Measurements from ENCODE around the gene PPM1F.

The PPM1F gene, protein sequence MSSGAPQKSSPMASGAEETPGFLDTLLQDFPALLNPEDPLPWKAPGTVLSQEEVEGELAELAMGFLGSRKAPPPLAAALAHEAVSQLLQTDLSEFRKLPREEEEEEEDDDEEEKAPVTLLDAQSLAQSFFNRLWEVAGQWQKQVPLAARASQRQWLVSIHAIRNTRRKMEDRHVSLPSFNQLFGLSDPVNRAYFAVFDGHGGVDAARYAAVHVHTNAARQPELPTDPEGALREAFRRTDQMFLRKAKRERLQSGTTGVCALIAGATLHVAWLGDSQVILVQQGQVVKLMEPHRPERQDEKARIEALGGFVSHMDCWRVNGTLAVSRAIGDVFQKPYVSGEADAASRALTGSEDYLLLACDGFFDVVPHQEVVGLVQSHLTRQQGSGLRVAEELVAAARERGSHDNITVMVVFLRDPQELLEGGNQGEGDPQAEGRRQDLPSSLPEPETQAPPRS

GRCh38 chr22:21952586-21953571, at the start of gene PPM1F:
Gene PPM1F, minus strand, starts transcription at chr22:21952848. Its CDS starts 6,800 bp downstream, at chr22:21946048.
- peak; percentile 71 to 78 for DNase-seq (ENCODE audit: low read depth in 2 of 2)

DNA sequence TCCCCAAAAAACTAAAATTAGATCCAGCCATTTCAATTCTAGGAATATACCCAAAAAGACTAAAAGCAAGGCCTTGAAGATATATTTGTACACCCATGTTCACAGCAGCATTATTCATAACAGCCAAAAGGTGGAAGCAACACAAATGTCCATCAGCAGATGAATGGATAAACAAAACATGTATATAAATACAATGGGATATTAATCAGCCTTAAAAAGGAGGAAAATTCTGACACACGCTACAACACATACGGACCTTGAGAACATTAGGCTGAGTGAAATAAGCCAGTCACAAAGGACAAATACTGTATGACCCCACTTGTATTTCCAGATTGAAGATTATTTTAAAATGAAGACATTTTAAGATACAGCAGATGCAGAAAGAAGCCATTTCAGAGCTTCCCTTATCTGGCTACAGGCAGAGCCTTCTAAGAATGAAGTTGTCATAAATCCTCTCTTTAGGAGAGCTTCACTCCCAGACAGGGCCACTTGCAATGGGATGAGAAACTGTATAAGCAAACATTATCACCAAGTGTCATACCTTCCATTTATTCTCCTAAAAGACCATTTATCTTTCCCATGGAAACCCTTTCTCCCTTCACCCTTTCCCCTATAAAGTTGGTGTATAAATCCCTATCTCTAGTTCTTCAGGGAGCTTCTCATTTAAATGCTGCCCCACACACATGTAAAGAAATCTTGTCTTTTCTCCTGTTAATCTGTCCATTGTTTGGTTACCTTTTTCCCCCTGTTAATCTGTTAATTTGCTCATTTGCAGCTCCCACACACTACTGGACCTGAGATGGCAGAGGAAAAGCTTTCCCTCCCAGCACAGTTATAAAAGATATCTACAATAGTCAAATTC, 49.2 kb upstream of the PPM1F start:
- no peak for DNase-seq (ENCODE audit: low read depth in 2 of 2)

- DNase-seq (ENCODE audit: low read depth in 2 of 2), result no peak
Measured at GRCh38 chr22:21998595-21999247, 46.1 kb upstream of the PPM1F start.

DNA sequence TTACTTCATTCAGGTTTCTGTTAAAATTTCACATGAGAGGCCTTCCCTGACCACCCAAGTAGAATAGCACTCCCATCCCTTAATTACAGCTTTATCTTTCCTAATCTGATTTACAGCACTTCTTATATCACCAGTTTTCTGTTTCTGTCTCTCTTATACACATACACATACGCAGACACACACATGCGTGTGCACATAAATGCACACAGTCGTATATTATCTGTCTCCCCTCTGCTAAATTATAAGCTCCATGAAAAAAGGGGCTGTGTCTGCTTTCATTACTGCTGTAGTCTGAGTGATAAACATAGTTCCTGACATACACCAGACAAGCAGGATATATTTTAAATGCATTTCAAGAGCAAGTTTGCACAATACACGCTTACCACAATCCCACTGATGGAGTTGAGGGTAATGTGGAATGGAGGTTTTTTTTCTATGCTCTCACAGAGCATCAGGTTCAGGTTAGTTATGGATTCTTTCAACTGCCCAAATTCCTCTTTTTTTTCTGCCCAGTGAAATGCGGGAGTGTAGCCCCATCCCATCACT, 43.6 kb upstream of the PPM1F start:
- no peak for DNase-seq (ENCODE audit: low read depth in 2 of 2)

- no peak for DNase-seq (ENCODE audit: low read depth in 2 of 2)
Measured at GRCh38 chr22:21995660-21996059, 43.0 kb upstream of the PPM1F start.

- DNase-seq (ENCODE audit: low read depth in 2 of 2), result no peak
Measured at GRCh38 chr22:21994881-21995444, 42.3 kb upstream of the PPM1F start.

DNA sequence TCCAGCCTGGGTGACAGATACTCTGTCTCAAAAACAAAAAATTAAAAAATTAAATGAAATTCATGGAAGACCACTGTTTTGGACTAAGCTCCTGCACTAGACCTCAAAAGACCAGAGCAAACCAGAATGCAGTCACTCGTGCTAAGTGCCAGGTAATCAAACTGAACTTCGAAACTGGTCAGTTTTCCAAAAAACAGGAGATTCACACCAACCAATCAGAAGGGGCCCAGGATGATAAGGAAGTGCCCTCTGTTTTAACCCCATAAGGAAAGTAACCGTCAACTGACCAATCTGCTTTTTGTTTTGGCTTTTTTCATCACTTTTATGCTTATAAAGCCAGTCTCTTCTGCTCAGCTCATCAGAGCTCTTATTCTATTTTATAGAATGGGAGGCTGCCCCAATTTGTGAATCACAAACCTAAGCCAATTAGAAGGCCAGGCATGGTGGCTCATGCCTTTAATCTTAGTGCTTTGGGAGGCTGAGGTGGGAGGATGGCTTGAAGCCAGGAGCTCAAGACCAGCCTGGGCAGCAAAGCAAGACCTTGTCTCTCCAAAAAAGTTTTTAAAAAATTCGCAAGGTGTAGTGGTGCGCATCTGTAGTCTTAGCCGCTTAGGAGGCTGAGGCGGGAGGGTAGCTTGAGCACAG, 40.1 kb upstream of the PPM1F start:
- DNase-seq (ENCODE audit: low read depth in 2 of 2), result no peak

DNA sequence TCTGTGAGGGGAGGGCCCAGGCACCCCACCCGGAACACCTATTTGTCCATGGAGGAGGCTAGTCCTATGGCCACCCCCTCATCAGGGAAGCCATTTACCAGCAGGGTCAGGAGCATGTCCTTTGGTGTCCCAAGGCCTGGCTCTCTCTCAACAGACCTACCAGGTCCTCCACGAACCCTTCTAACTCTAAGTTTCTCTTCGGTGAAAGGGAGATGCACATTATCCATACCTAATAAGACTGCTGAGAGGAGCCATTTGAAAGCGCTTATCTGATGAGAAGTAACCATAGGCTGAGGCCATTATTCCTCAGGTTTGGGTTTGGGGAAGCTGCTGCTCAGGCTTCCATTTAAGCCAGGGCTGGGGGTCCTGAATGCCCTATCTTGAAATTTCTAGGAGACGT, 39.1 kb upstream of the PPM1F start:
- DNase-seq (ENCODE audit: low read depth in 2 of 2), result no peak

- no peak for DNase-seq (ENCODE audit: low read depth in 2 of 2)
Measured at GRCh38 chr22:21991304-21991596, 38.6 kb upstream of the PPM1F start.

GRCh38 chr22:21990445-21991303, 38.0 kb upstream of the PPM1F start:
- DNase-seq (ENCODE audit: low read depth in 2 of 2), result no peak

DNA sequence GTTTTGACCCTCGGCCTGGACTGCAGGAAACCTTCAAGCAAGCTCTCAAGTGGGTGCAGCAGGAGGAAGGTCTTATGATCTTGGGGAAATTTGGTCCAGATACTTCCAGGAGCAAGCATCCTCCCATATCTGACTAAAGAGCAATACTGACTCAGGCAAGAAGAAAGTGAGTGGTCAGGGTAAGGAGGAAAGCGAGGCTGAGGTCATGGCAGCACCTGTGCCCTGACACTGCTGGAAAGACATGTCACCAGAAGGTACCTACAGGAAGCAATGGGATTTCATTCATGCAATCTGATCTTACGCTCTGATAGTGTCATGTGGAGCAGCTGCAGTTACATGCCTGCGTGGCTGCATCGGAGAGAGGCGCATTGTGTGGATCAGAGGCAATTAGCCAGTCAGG, 36.4 kb upstream of the PPM1F start:
- no peak for DNase-seq (ENCODE audit: low read depth in 2 of 2)

DNA sequence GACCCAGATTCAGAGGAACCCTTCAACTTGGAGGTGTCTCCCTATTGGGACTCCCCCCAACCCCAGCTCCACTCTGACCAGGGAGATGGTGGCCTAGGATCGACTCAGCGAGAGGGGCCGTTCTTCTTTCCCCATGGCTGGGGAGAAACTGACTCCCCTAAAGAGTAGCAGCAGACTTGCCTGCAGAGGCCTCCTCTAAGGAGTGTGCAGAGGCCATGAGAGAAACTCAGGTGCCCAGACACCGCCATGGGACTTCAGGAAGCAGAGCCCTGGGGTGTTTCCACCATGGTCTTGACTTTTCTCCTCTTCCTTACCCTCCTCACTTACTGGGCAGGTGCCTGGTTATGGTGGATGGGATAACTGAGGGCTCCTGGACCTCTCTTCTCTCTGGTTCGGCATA, 32.6 kb upstream of the PPM1F start:
- DNase-seq (ENCODE audit: low read depth in 2 of 2), result no peak

- DNase-seq (ENCODE audit: low read depth in 2 of 2), result no peak
Measured at GRCh38 chr22:21984793-21985192, 32.1 kb upstream of the PPM1F start.

GRCh38 chr22:21982338-21982965, 29.8 kb upstream of the PPM1F start, which contains the start of gene TOP3B:
Gene TOP3B, minus strand, starts transcription at chr22:21982787. Its CDS starts 7,078 bp downstream, at chr22:21975709.
- peak; percentile 58 to 60 for DNase-seq (ENCODE audit: low read depth in 2 of 2)

DNA sequence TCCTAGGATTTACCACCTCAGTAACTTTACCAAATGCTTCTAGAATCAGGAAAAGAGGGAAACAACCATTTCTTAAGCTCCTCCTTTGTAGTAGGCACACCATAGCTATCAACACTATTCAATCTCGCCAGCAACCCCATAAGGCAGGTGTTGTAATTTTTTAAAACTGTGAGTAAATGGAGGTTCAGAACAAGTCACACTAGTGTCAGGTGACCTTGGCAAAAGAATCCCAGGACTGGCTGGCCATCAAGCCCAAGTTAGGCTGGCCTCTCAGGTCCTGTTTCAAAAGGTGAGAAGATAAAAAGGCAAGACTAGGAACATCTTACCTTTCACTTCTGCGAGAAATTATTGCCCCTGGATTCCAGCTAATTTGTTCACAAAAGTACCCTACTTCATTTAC, 29.2 kb upstream of the PPM1F start:
- DNase-seq (ENCODE audit: low read depth in 2 of 2), result no peak

GRCh38 chr22:21980547-21980946, 27.9 kb upstream of the PPM1F start:
- DNase-seq (ENCODE audit: low read depth in 2 of 2), result no peak

GRCh38 chr22:21978564-21979386, 26.1 kb upstream of the PPM1F start:
- no peak for DNase-seq (ENCODE audit: low read depth in 2 of 2)

- DNase-seq (ENCODE audit: low read depth in 2 of 2), result no peak
Measured at GRCh38 chr22:21977814-21978213, 25.2 kb upstream of the PPM1F start.

Measured in stimulated activated CD8-positive, alpha-beta memory T cell treated with anti-CD3 and anti-CD28 coated beads, Interleukin-15, amount 100 ng/mL, for 4 hours (primary cell).